Measurements from ENCODE around the gene VPREB3. TPM values are rescaled to one million over a fixed set of nuclear protein-coding genes. Genes with fewer than 3 reads are reported as not detected.
A peak's percentile ranks its signal among the peaks of the same experiment; 100 is the strongest.

VPREB3 gene
- total RNA-seq, 5 donors from 2014 or later (not counting 1 experiment from before 2014, with no cell fraction given), result 1.5 to 2.6 (median 1.7) TPM; not detected in 1

DNA sequence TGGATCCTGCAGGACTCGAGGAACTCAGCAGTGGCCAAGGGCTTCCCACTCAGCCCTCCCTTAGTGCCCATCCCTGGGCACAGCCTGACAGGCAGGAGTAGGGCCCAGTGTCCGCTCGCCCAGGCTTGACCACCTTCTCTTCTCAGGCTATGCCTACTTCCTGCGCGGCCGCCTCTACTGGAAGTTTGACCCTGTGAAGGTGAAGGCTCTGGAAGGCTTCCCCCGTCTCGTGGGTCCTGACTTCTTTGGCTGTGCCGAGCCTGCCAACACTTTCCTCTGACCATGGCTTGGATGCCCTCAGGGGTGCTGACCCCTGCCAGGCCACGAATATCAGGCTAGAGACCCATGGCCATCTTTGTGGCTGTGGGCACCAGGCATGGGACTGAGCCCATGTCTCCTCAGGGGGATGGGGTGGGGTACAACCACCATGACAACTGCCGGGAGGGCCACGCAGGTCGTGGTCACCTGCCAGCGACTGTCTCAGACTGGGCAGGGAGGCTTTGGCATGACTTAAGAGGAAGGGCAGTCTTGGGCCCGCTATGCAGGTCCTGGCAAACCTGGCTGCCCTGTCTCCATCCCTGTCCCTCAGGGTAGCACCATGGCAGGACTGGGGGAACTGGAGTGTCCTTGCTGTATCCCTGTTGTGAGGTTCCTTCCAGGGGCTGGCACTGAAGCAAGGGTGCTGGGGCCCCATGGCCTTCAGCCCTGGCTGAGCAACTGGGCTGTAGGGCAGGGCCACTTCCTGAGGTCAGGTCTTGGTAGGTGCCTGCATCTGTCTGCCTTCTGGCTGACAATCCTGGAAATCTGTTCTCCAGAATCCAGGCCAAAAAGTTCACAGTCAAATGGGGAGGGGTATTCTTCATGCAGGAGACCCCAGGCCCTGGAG lies 29.3 kb upstream of the VPREB3 start:
- POLR2A ChIA-PET, result no interaction called here

DNA sequence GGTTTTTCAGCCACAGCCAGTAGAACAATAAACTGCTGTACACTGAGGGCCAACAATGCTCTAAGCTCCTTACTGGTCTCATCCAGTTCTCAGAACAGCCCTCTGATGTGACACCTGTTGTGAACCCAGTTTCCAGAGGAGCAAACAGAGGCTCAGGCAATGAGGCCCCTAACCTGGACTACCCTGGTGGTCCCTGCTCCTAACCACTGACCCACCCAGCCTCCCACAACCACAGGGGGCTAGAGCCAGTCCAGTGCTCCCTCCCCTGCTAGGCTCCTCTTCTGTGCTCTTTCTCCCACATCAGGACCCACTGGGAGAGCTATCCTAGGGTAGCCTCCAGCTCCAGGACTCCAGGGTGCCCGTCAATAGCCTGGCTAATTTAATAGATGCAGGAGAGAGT lies 28.5 kb upstream of the VPREB3 start:
- Histone ChIP-seq H3K4me1 (ENCODE audit: control insufficient read depth in 1 of 2, extremely low read depth in 1 of 2, insufficient read depth in 2 of 2, low read length in 2 of 2) (peaks cover 11 to 30% of the 10 kb centered on the region in 2 experiments), H3K36me3 (ENCODE audit: control insufficient read depth in 2 of 2, extremely low read depth in 1 of 2, insufficient read depth in 1 of 2, low read length in 1 of 2) (peaks cover 0 to 3% of the 10 kb centered on the region in 2 donors), H3K4me3 (ENCODE audit: control insufficient read depth in 1 of 2, extremely low read depth in 1 of 2, low read length in 1 of 2) (no peak overlapping the region), H3K27ac (ENCODE audit: low read length) (no peak overlapping the region), H3K27me3 (replicated peaks in 1 of 2; ENCODE audit: control insufficient read depth in 2 of 2, extremely low read depth in 1 of 2, insufficient read depth in 2 of 2, low read length in 1 of 2) (no peaks in the 10 kb centered on the region), H3K9me3 (no peaks in the 10 kb centered on the region)
- DNase-seq (no peak), ATAC-seq (replicated peaks in 1 of 4) (no peak)
- no peaks in the 10 kb centered on the region for H3K36me3 Mint-ChIP-seq
- no peak overlapping the region for H3K27ac Mint-ChIP-seq
- no peak overlapping the region for H3K4me3 Mint-ChIP-seq
- no peaks in the 10 kb centered on the region for H3K9me3 Mint-ChIP-seq
- H3K4me1 Mint-ChIP-seq, result peaks cover 16 to 19% (median 17%) of the 10 kb centered on the region in 3 donors
- CTCF ChIA-PET, result no interaction called here
- H3K27me3 Mint-ChIP-seq, result no peaks in the 10 kb centered on the region
- no CpG with 5 or more reads among the region's 1 CpG for WGBS (ENCODE audit: insufficient coverage)
- POLR2A ChIA-PET, result no interaction called here

More for the DNA sequence above, 29.3 kb upstream of the VPREB3 start:
- Mint-ChIP-seq H3K36me3 (no peaks in the 10 kb centered on the region), H3K27ac (peak overlapping the region in 1 of 2 donors; percentile 55), H3K27me3 (no peaks in the 10 kb centered on the region), H3K9me3 (no peaks in the 10 kb centered on the region), H3K4me3 (no peak overlapping the region), H3K4me1 (peaks cover 24 to 26% (median 24%) of the 10 kb centered on the region in 3 donors)
- ATAC-seq (replicated peaks in 1 of 4) (no peak), DNase-seq (no peak)
- Histone ChIP-seq H3K9me3 (no peaks in the 10 kb centered on the region), H3K4me1 (ENCODE audit: control insufficient read depth in 1 of 2, extremely low read depth in 1 of 2, insufficient read depth in 2 of 2, low read length in 2 of 2) (peaks cover 15 to 38% of the 10 kb centered on the region in 2 experiments), H3K27me3 (replicated peaks in 1 of 2; ENCODE audit: control insufficient read depth in 2 of 2, extremely low read depth in 1 of 2, insufficient read depth in 2 of 2, low read length in 1 of 2) (no peaks in the 10 kb centered on the region), H3K4me3 (ENCODE audit: control insufficient read depth in 1 of 2, extremely low read depth in 1 of 2, low read length in 1 of 2) (no peak overlapping the region), H3K27ac (ENCODE audit: low read length) (no peak overlapping the region), H3K36me3 (ENCODE audit: control insufficient read depth in 2 of 2, extremely low read depth in 1 of 2, insufficient read depth in 1 of 2, low read length in 1 of 2) (peaks cover 0 to 3% of the 10 kb centered on the region in 2 donors)
- CTCF ChIA-PET, result no interaction called here
- WGBS (ENCODE audit: insufficient coverage), result 77% methylated on average over 10 of the region's 15 CpGs

GRCh38 chr22:23782252-23782651 lies 28.0 kb upstream of the VPREB3 start:
- DNase-seq, result no peak
- no peaks in the 10 kb centered on the region for H3K27me3 Mint-ChIP-seq
- H3K4me3 ChIP-seq (ENCODE audit: control insufficient read depth in 1 of 2, extremely low read depth in 1 of 2, low read length in 1 of 2), result no peak overlapping the region
- H3K27ac ChIP-seq (ENCODE audit: low read length), result no peak overlapping the region
- ATAC-seq (replicated peaks in 1 of 4), result no peak
- no peaks in the 10 kb centered on the region for H3K27me3 ChIP-seq (replicated peaks in 1 of 2; ENCODE audit: control insufficient read depth in 2 of 2, extremely low read depth in 1 of 2, insufficient read depth in 2 of 2, low read length in 1 of 2)
- CTCF ChIA-PET, result no interaction called here
- H3K27ac Mint-ChIP-seq, result no peak overlapping the region
- H3K4me3 Mint-ChIP-seq, result no peak overlapping the region
- no peaks in the 10 kb centered on the region for H3K9me3 ChIP-seq
- peaks cover 8 to 26% of the 10 kb centered on the region in 2 experiments for H3K4me1 ChIP-seq (ENCODE audit: control insufficient read depth in 1 of 2, extremely low read depth in 1 of 2, insufficient read depth in 2 of 2, low read length in 2 of 2)
- H3K36me3 ChIP-seq (ENCODE audit: control insufficient read depth in 2 of 2, extremely low read depth in 1 of 2, insufficient read depth in 1 of 2, low read length in 1 of 2), result peaks cover 0 to 3% of the 10 kb centered on the region in 2 donors
- POLR2A ChIA-PET, result no interaction called here
- WGBS (ENCODE audit: insufficient coverage), result 84% methylated on average over 9 of the region's 16 CpGs
- no peaks in the 10 kb centered on the region for H3K9me3 Mint-ChIP-seq
- peaks cover 13 to 14% (median 14%) of the 10 kb centered on the region in 3 donors for H3K4me1 Mint-ChIP-seq
- no peaks in the 10 kb centered on the region for H3K36me3 Mint-ChIP-seq

DNA sequence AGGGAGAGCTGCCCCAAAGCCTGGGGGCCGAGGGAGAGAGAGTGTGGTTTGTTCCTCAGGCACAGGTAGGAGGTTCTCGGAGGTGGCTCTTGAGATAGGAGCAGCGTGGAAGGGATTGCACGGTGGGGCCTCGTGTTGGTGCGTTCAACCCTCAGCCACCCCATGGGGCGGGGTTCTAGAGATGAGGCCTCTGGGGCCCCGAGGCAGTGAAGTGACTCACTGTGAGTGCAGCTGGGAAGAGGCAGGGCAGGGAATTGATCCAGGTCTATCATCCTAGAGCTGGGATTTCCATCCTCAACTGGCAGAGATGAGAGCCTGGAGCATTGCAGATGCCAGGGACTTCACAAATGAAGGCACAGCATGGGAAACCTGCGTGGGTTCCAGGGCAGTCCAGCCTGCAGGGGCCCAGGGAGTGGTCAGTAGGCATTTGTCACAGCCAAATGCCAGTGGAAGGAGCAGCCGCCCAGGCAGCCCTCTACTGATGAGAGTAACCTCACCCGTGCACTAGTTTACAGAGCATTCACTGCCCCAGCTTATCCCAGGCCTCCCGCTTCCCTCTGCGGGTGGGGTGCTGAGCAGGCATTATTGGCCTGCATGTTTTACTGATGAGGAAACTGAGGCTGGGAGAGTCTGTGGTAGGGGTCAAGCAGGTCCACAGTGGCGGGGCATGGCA lies 27.4 kb upstream of the VPREB3 start:
- no peaks in the 10 kb centered on the region for H3K9me3 Mint-ChIP-seq
- Histone ChIP-seq H3K4me3 (ENCODE audit: control insufficient read depth in 1 of 2, extremely low read depth in 1 of 2, low read length in 1 of 2) (no peak overlapping the region), H3K9me3 (no peaks in the 10 kb centered on the region), H3K4me1 (ENCODE audit: control insufficient read depth in 1 of 2, extremely low read depth in 1 of 2, insufficient read depth in 2 of 2, low read length in 2 of 2) (peaks cover 8 to 25% of the 10 kb centered on the region in 2 experiments), H3K36me3 (ENCODE audit: control insufficient read depth in 2 of 2, extremely low read depth in 1 of 2, insufficient read depth in 1 of 2, low read length in 1 of 2) (peaks cover 0 to 3% of the 10 kb centered on the region in 2 donors), H3K27ac (ENCODE audit: low read length) (no peak overlapping the region), H3K27me3 (replicated peaks in 1 of 2; ENCODE audit: control insufficient read depth in 2 of 2, extremely low read depth in 1 of 2, insufficient read depth in 2 of 2, low read length in 1 of 2) (no peaks in the 10 kb centered on the region)
- ChIA-PET CTCF (no interaction called here), POLR2A (no interaction called here)
- H3K27me3 Mint-ChIP-seq, result no peaks in the 10 kb centered on the region
- no peak for DNase-seq
- ATAC-seq (replicated peaks in 1 of 4), result no peak
- WGBS (ENCODE audit: insufficient coverage), result 80% methylated on average over 12 of the region's 14 CpGs
- no peaks in the 10 kb centered on the region for H3K36me3 Mint-ChIP-seq
- no peak overlapping the region for H3K4me3 Mint-ChIP-seq
- H3K4me1 Mint-ChIP-seq, result peaks cover 12 to 13% (median 13%) of the 10 kb centered on the region in 3 donors
- H3K27ac Mint-ChIP-seq, result no peak overlapping the region

GRCh38 chr22:23781065-23781464 lies 26.8 kb upstream of the VPREB3 start:
- H3K4me1 ChIP-seq (ENCODE audit: control insufficient read depth in 1 of 2, extremely low read depth in 1 of 2, insufficient read depth in 2 of 2, low read length in 2 of 2), result peaks cover 3 to 19% of the 10 kb centered on the region in 2 experiments
- peaks cover 0 to 3% of the 10 kb centered on the region in 2 donors for H3K36me3 ChIP-seq (ENCODE audit: control insufficient read depth in 2 of 2, extremely low read depth in 1 of 2, insufficient read depth in 1 of 2, low read length in 1 of 2)
- H3K27me3 ChIP-seq (replicated peaks in 1 of 2; ENCODE audit: control insufficient read depth in 2 of 2, extremely low read depth in 1 of 2, insufficient read depth in 2 of 2, low read length in 1 of 2), result no peaks in the 10 kb centered on the region
- no peak overlapping the region for H3K4me3 Mint-ChIP-seq
- CTCF ChIA-PET, result no interaction called here
- ATAC-seq (replicated peaks in 1 of 4) (no peak), DNase-seq (no peak)
- no peak overlapping the region for H3K4me3 ChIP-seq (ENCODE audit: control insufficient read depth in 1 of 2, extremely low read depth in 1 of 2, low read length in 1 of 2)
- POLR2A ChIA-PET, result no interaction called here
- no peaks in the 10 kb centered on the region for H3K36me3 Mint-ChIP-seq
- H3K9me3 ChIP-seq, result no peaks in the 10 kb centered on the region
- no peak overlapping the region for H3K27ac ChIP-seq (ENCODE audit: low read length)
- H3K9me3 Mint-ChIP-seq, result no peaks in the 10 kb centered on the region
- peaks cover 6 to 7% (median 7%) of the 10 kb centered on the region in 3 donors for H3K4me1 Mint-ChIP-seq
- no peaks in the 10 kb centered on the region for H3K27me3 Mint-ChIP-seq
- no peak overlapping the region for H3K27ac Mint-ChIP-seq
- 93% methylated on average over 15 of the region's 15 CpGs for WGBS (ENCODE audit: insufficient coverage)

DNA sequence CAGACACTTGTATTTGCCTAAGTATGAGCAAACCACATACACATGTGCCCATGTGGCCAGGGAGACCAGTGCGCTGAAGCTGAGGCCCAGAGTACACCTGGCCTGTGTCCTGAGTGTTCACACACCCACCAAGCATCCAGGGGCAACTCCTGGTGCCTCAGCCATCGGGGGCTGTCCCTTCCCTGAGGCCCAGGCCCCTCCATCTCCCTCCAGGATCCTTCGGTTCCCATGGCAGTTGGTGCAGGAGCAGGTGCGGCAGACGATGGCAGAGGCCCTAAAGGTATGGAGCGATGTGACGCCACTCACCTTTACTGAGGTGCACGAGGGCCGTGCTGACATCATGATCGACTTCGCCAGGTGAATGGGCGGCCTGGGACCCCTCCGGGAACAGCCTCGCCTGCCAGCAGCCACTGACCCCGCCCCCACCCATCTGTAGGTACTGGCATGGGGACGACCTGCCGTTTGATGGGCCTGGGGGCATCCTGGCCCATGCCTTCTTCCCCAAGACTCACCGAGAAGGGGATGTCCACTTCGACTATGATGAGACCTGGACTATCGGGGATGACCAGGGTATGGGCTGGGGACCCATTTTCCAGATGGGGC lies 26.0 kb upstream of the VPREB3 start:
- DNase-seq (no peak), ATAC-seq (replicated peaks in 1 of 4) (no peak)
- CTCF ChIA-PET, result no interaction called here
- 90% methylated on average over 18 of the region's 20 CpGs for WGBS (ENCODE audit: insufficient coverage)
- Histone ChIP-seq H3K36me3 (ENCODE audit: control insufficient read depth in 2 of 2, extremely low read depth in 1 of 2, insufficient read depth in 1 of 2, low read length in 1 of 2) (peaks cover 0 to 3% of the 10 kb centered on the region in 2 donors), H3K27me3 (replicated peaks in 1 of 2; ENCODE audit: control insufficient read depth in 2 of 2, extremely low read depth in 1 of 2, insufficient read depth in 2 of 2, low read length in 1 of 2) (no peaks in the 10 kb centered on the region), H3K4me1 (ENCODE audit: control insufficient read depth in 1 of 2, extremely low read depth in 1 of 2, insufficient read depth in 2 of 2, low read length in 2 of 2) (peaks cover 2 to 14% of the 10 kb centered on the region in 2 experiments), H3K4me3 (ENCODE audit: control insufficient read depth in 1 of 2, extremely low read depth in 1 of 2, low read length in 1 of 2) (no peak overlapping the region), H3K9me3 (no peaks in the 10 kb centered on the region), H3K27ac (ENCODE audit: low read length) (no peak overlapping the region)
- no peaks in the 10 kb centered on the region for H3K9me3 Mint-ChIP-seq
- peaks cover 5 to 7% (median 5%) of the 10 kb centered on the region in 3 donors for H3K4me1 Mint-ChIP-seq
- POLR2A ChIA-PET, result no interaction called here
- no peak overlapping the region for H3K4me3 Mint-ChIP-seq
- no peaks in the 10 kb centered on the region for H3K27me3 Mint-ChIP-seq
- H3K27ac Mint-ChIP-seq, result no peak overlapping the region
- H3K36me3 Mint-ChIP-seq, result no peaks in the 10 kb centered on the region
